GM12891 (cell line): ENCODE data around the gene TFAP2C.

Experiments used
- DNase-seq: peaks from one replicate; pipeline ENCODE4 v3.0.0; 2011; ENCODE audit warnings: low spot score; ENCODE audit not compliant: insufficient read length
- FAIRE-seq: peaks from 2 replicates; lab custom pipeline; 2011; peaks lifted over from hg19 to GRCh38; lab: Jason Lieb, UNC
- PAX5 ChIP-seq: IDR thresholded peaks from 2 replicates; pipeline ENCODE4 v1.6.1; 2011; ENCODE audit warnings: low read length, moderate library complexity, mild to moderate bottlenecking; ENCODE audit not compliant: insufficient read depth, severe bottlenecking
- POLR2A ChIP-seq: IDR thresholded peaks from 2 replicates; pipeline ENCODE4 v1.6.1; 2011; ENCODE audit warnings: low read depth, low read length, control low read depth
- POLR2AphosphoS5 ChIP-seq: IDR thresholded peaks from 2 replicates; pipeline ENCODE4 v1.6.1; 2011; ENCODE audit warnings: low read depth, low read length, control low read depth
- POU2F2 ChIP-seq: IDR thresholded peaks from 2 replicates; pipeline ENCODE4 v1.6.1; 2011; ENCODE audit warnings: low read depth, mild to moderate bottlenecking, control low read depth, low read length, moderate library complexity
- SPI1 ChIP-seq: IDR thresholded peaks from 2 replicates; pipeline ENCODE4 v1.6.1; 2011; ENCODE audit warnings: low read depth, low read length, control low read depth
- TAF1 ChIP-seq: IDR thresholded peaks from 2 replicates; pipeline ENCODE4 v1.6.1; 2011; ENCODE audit warnings: low read depth, low read length, control low read depth

Gene TFAP2C

GRCh38 chr20:56627122-56628014, 1.7 kb upstream of the TFAP2C start:
- TF ChIP-seq POU2F2 (no peak), SPI1 (no peak), POLR2AphosphoS5 (no peak), POLR2A (no peak), PAX5 (no peak), TAF1 (no peak)
- DNase-seq (no peak), FAIRE-seq (no peak)

GRCh38 chr20:56628015-56628872, 862 bp upstream of the TFAP2C start:
- TF ChIP-seq SPI1 (no peak), TAF1 (no peak), POU2F2 (no peak), PAX5 (no peak), POLR2AphosphoS5 (no peak), POLR2A (no peak)
- DNase-seq (no peak), FAIRE-seq (no peak)

GRCh38 chr20:56629464-56630085, 469 bp downstream of the TFAP2C start:
- FAIRE-seq, result no peak
- TF ChIP-seq POLR2AphosphoS5 (no peak), POU2F2 (no peak), POLR2A (no peak)

GRCh38 chr20:56630086-56630493, 984 bp downstream of the TFAP2C start:
- no peak for TF ChIP-seq POLR2A
- no peak for TF ChIP-seq POU2F2
- TF ChIP-seq PAX5, result no peak
- TF ChIP-seq TAF1, result no peak
- no peak for TF ChIP-seq POLR2AphosphoS5
- TF ChIP-seq SPI1, result no peak
- no peak for FAIRE-seq
- DNase-seq, result peak; percentile 46

More at GRCh38 chr20:56629464-56630085, 469 bp downstream of the TFAP2C start:
- DNase-seq, result no peak

GRCh38 chr20:56630506-56631317, 1.6 kb downstream of the TFAP2C start:
- no peak for TF ChIP-seq TAF1
- TF ChIP-seq POU2F2, result no peak
- TF ChIP-seq POLR2AphosphoS5, result no peak
- no peak for TF ChIP-seq PAX5
- TF ChIP-seq POLR2A, result no peak
- no peak for TF ChIP-seq SPI1
- peak; percentile 30 for DNase-seq
- FAIRE-seq, result no peak

GRCh38 chr20:56631318-56631989, 2.3 kb downstream of the TFAP2C start:
- DNase-seq (no peak), FAIRE-seq (no peak)
- no peak for TF ChIP-seq POU2F2
- no peak for TF ChIP-seq PAX5
- TF ChIP-seq SPI1, result no peak
- no peak for TF ChIP-seq POLR2AphosphoS5
- no peak for TF ChIP-seq POLR2A
- no peak for TF ChIP-seq TAF1

- no peak for FAIRE-seq
- TF ChIP-seq POU2F2 (no peak), TAF1 (no peak), POLR2A (no peak), SPI1 (no peak), POLR2AphosphoS5 (no peak)
Measured at GRCh38 chr20:56631990-56632327, 2.9 kb downstream of the TFAP2C start.

GRCh38 chr20:56634307-56634706, 5.2 kb downstream of the TFAP2C start:
- TF ChIP-seq POLR2AphosphoS5 (no peak), PAX5 (no peak), POLR2A (no peak)
- FAIRE-seq, result no peak

More at GRCh38 chr20:56631990-56632327, 2.9 kb downstream of the TFAP2C start:
- DNase-seq, result no peak

More at GRCh38 chr20:56634307-56634706, 5.2 kb downstream of the TFAP2C start:
- DNase-seq, result no peak
